NCI-H2196 treated with DMSO at 0.1 percent for 48 hours (cell line): Measurements from ENCODE around the gene SORCS1.

Experiments used
- DNase-seq: peaks from one replicate; lab custom pipeline; 2025; ENCODE audit not compliant: unreplicated experiment; lab: John Stamatoyannopoulos, UW

Gene SORCS1

GRCh38 chr10:106557951-106558733, 606.4 kb downstream of the SORCS1 start:
- DNase-seq: no peak

DNA sequence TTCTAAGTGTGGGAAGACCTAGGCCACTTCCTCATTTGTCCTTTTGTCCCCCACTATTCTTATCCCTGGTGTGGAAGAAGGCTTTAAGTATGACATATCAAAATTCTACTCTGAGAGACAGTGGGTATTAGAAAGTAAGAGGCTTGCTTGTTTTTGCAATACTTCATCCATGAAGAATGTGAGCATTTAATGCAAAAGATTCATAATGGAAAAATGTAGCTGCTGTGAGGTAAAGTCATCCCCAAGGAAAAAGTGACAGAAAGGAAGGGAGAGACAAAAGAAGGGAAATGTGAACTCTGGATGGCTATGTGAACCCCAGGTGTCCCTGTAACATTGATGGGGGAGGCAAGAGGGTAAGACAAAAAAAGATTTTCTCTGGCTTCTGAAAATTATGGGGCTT, 607.5 kb downstream of the SORCS1 start:
- DNase-seq: no peak

DNA sequence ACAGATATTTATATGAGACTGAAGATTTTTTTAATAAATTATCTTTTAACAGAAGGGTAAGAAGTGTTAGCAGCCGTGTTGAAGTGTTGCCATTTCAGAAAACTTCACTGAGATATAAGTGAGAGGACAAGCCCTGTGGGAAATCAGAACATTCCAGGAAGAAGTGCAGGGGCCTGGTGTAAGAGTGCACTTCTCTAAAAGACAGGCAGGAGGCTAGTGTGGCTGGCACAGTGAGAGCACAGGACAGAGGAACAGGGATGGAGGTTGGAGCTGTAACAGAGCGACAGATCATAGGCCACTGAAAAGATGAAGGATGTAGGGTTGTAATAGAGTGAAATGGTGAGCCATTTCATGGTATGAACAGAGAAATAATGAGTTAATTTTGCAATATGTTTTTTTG, 608.9 kb downstream of the SORCS1 start:
- no peak for DNase-seq

- DNase-seq: no peak
Observed at GRCh38 chr10:106551501-106552062, 612.9 kb downstream of the SORCS1 start.

GRCh38 chr10:106548832-106549231, 615.7 kb downstream of the SORCS1 start:
- no peak for DNase-seq

GRCh38 chr10:106547047-106547635, 617.4 kb downstream of the SORCS1 start:
- no peak for DNase-seq

GRCh38 chr10:106542461-106542860, 622.0 kb downstream of the SORCS1 start:
- DNase-seq: no peak

- no peak for DNase-seq
Observed at GRCh38 chr10:106540645-106541044, 623.9 kb downstream of the SORCS1 start.

- DNase-seq: no peak
Observed at GRCh38 chr10:106537866-106538265, 626.6 kb downstream of the SORCS1 start.

DNA sequence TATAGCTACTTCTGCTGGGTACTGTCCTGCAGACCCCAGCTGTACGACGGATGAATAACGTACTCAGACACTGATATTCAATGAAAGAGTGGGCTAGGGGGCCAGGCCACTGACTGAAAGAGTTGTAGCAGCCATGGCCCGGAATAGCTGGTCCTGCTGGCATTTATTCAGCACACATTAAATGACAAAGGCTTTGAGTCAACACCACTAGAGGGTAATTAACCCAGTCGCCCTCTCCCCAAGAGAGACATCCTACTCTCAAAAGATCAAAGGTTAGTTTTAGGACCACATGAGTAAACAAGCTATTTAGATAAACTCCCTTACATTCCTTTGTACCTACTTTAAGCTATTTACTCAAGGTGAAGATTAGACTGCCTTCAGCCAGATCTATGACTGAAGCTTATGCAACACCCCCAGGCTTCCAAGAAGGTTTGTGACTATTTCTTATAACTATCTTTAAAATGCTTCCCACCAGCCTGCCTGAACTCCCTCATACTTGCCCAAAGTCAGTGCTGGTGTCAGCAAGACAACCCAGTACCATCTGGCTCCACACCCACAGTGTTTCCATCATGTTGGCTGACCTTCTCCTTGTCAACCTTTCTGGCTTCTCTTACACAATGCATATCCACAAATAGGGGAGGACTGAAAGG, 629.1 kb downstream of the SORCS1 start:
- no peak for DNase-seq

DNA sequence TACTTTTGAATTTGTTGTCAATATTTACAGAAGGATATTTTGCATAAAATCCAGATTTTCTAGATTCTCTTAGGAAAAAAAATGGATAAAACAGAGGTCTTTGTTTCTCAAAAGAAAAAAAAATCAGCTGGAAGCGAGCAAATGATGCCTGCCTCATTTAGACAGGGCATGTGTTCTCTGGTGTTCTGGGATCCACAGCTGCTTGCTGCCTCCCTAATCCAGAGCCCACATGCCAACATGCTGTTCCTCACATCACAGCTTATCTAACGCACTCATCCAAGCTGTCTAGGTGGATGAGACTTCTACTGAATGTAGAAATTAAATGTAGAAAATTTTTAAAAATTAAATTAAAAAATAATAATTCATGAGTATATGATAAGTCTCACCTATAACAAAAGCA, 630.1 kb downstream of the SORCS1 start:
- no peak for DNase-seq

DNA sequence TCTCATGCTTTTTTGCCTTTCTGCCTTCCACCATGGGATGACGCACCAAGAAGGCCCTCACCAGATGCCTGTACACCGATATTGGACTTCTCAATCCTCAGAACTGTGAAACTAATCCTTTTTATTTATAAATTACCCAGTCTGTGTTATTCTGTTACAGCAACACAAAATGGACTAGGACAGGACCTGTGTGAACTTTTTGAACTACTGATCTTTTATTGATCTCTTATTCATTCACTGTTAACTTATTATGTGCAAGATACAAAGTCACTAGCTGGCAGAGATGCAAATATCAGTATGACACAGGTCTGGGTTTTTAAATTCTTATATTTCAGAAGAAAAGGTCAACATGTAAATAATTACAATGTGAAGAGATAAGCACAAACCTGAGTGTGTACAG, 635.8 kb downstream of the SORCS1 start:
- no peak for DNase-seq

- DNase-seq: no peak
Observed at GRCh38 chr10:106525835-106526234, 638.7 kb downstream of the SORCS1 start.
